Upper lobe of left lung (tissue), 4 donors: Measurements from ENCODE around the gene SPATA46.

Source experiments
- POLR2A ChIP-seq, 4 donors: fragments of 450-650 bp; IDR thresholded peaks; one replicate each; pipeline ENCODE4 v1.5.1; 2016 to 2017; ENCODE audit warnings: antibody characterized with exemption in 4 of 4, mild to moderate bottlenecking in 2 of 4
- TF ChIP-seq, protein P1 (sequence below), 6 experiments: fragments of 450-650 bp in 4 of 6; fragments of 200-600 bp in 2 of 6; sonication (generic) in 2 of 6; IDR thresholded peaks; one replicate each; pipeline ENCODE4 v1.5.1; 2016 to 2019; ENCODE audit warnings: antibody characterized with exemption in 6 of 6

DNA sequence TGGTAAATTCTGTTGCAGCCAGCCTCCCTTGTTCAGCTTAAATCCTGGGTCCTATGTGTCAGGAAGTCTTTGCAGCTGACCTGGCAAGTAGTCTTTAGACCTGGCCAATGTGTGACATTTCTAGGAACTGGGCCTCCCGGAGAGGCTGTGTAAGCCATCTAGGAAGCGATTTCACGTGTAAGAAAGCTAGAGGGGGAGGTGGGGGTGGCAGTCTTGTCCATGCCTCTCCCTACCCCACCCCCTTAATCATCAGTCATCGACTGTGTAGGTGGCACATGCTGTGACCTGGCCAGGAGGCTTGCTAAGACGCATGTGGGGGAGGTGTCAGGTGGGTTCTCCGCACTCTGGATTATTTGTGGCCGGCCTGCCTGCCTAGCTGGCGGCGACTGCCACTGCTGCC lies 13.3 kb upstream of the SPATA46 start:
- no peak for TF ChIP-seq POLR2A (IDR thresholded peaks at IDR 0.05)
- TF ChIP-seq, protein P1, sequence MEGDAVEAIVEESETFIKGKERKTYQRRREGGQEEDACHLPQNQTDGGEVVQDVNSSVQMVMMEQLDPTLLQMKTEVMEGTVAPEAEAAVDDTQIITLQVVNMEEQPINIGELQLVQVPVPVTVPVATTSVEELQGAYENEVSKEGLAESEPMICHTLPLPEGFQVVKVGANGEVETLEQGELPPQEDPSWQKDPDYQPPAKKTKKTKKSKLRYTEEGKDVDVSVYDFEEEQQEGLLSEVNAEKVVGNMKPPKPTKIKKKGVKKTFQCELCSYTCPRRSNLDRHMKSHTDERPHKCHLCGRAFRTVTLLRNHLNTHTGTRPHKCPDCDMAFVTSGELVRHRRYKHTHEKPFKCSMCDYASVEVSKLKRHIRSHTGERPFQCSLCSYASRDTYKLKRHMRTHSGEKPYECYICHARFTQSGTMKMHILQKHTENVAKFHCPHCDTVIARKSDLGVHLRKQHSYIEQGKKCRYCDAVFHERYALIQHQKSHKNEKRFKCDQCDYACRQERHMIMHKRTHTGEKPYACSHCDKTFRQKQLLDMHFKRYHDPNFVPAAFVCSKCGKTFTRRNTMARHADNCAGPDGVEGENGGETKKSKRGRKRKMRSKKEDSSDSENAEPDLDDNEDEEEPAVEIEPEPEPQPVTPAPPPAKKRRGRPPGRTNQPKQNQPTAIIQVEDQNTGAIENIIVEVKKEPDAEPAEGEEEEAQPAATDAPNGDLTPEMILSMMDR (IDR thresholded peaks at IDR 0.05): no peak
